Chondrocyte (in vitro differentiated cells): Measurements from ENCODE around the gene KRTAP12-1. TPM values are rescaled to one million over a fixed set of nuclear protein-coding genes. Genes with fewer than 3 reads are reported as not detected.
"Not testable (repeated sequence)": the region's sequence is repeated elsewhere in the genome, so short reads cannot be mapped to it uniquely, and the experiment has no call there.

ENCODE experiments used
- DNase-seq: peaks from one replicate; pipeline ENCODE4 v3.0.0; 2021; ENCODE audit warnings: mixed read lengths, low spot score
- H3K27ac Mint-ChIP-seq: one replicate; pipeline ENCODE4 v1.8.0; 2021; ENCODE audit warnings: mild to moderate bottlenecking, moderate library complexity, mixed read lengths; ENCODE audit not compliant: unreplicated experiment
- H3K27me3 Mint-ChIP-seq: 2 replicates; pipeline ENCODE4 v1.8.0; 2021; ENCODE audit warnings: low read depth, mixed read lengths
- H3K36me3 Mint-ChIP-seq: 2 replicates; pipeline ENCODE4 v1.8.0; 2021; ENCODE audit warnings: low read depth, mixed read lengths
- H3K4me1 Mint-ChIP-seq: 2 replicates; pipeline ENCODE4 v1.8.0; 2021; ENCODE audit warnings: low read depth, mild to moderate bottlenecking, mixed read lengths
- H3K4me3 Mint-ChIP-seq: one replicate; pipeline ENCODE4 v1.8.0; 2021; ENCODE audit warnings: mild to moderate bottlenecking, moderate library complexity, mixed read lengths; ENCODE audit not compliant: unreplicated experiment
- H3K9me3 Mint-ChIP-seq: 2 replicates; pipeline ENCODE4 v1.8.0; 2021; ENCODE audit warnings: low read depth, mixed read lengths
- CTCF ChIP-seq: fragments of 200-600 bp; sonication (generic); IDR thresholded peaks from 2 replicates; pipeline ENCODE4 v1.5.0; 2021; ENCODE audit warnings: antibody characterized with exemption, mild to moderate bottlenecking, moderate library complexity
- total RNA-seq: library from RNA; stranded (reverse); gene quantifications from 3 replicates; pipeline ENCODE4 v1.2.1, GENCODE V29; 2021

KRTAP12-1 gene
- total RNA-seq, 1 donor from 2014 or later = not detected

GRCh38 chr21:44667612-44668011 is 14.4 kb downstream of the KRTAP12-1 start:
- H3K27ac Mint-ChIP-seq = no peak overlapping the region
- H3K27me3 Mint-ChIP-seq = peaks cover 30% of the 10 kb centered on the region
- no peak overlapping the region for H3K4me3 Mint-ChIP-seq
- H3K4me1 Mint-ChIP-seq = no peaks in the 10 kb centered on the region
- TF ChIP-seq CTCF = no peak
- H3K9me3 Mint-ChIP-seq = peaks cover 31% of the 10 kb centered on the region
- DNase-seq = no peak
- H3K36me3 Mint-ChIP-seq = no peaks in the 10 kb centered on the region

GRCh38 chr21:44666401-44667320 is 15.3 kb downstream of the KRTAP12-1 start, which contains the start of gene KRTAP12-2:
TSS of gene KRTAP12-2 (minus strand) at chr21:44666927. CDS start at chr21:44666886, 41 bp downstream.
- H3K27me3 Mint-ChIP-seq = peaks cover 34% of the 10 kb centered on the region
- DNase-seq = no peak
- no peak for TF ChIP-seq CTCF
- no peaks in the 10 kb centered on the region for H3K36me3 Mint-ChIP-seq
- no peaks in the 10 kb centered on the region for H3K4me1 Mint-ChIP-seq
- no peak within 1 kb of the TSS for H3K27ac Mint-ChIP-seq
- no peak within 1 kb of the TSS for H3K4me3 Mint-ChIP-seq
- peaks cover 30% of the 10 kb centered on the region for H3K9me3 Mint-ChIP-seq

- peaks cover 1% of the 10 kb centered on the region for H3K36me3 Mint-ChIP-seq
- DNase-seq = no peak
- H3K9me3 Mint-ChIP-seq = peaks cover 22% of the 10 kb centered on the region
- no peaks in the 10 kb centered on the region for H3K4me1 Mint-ChIP-seq
- H3K27ac Mint-ChIP-seq = no peak overlapping the region
- H3K27me3 Mint-ChIP-seq = peaks cover 43% of the 10 kb centered on the region
- no peak overlapping the region for H3K4me3 Mint-ChIP-seq
- TF ChIP-seq CTCF = no peak
Observed at GRCh38 chr21:44664691-44665090, 17.3 kb downstream of the KRTAP12-1 start.

- Mint-ChIP-seq H3K9me3 (peaks cover 26% of the 10 kb centered on the region), H3K27me3 (peaks cover 45% of the 10 kb centered on the region)
- H3K27ac Mint-ChIP-seq, DNase-seq, H3K4me1 Mint-ChIP-seq, H3K4me3 Mint-ChIP-seq, H3K36me3 Mint-ChIP-seq: not testable (repeated sequence)
Observed at GRCh38 chr21:44661567-44661966, 20.4 kb downstream of the KRTAP12-1 start.

GRCh38 chr21:44658913-44659595 is 22.9 kb downstream of the KRTAP12-1 start:
- Mint-ChIP-seq H3K9me3 (peaks cover 29% of the 10 kb centered on the region), H3K27ac (no peak overlapping the region), H3K4me1 (no peaks in the 10 kb centered on the region), H3K4me3 (no peak overlapping the region), H3K27me3 (peaks cover 38% of the 10 kb centered on the region), H3K36me3 (peaks cover 8% of the 10 kb centered on the region)
- DNase-seq = no peak
- no peak for TF ChIP-seq CTCF
